ENCODE data around the gene TTC3. TPM values are rescaled to one million over a fixed set of nuclear protein-coding genes. Genes with fewer than 3 reads are reported as not detected.

The TTC3 gene
- total and polyA plus RNA-seq, 2 of the 13 experiments (the other 11 are each of a cell fraction or from before 2014, with no cell fraction given): 55.7 to 108 TPM

DNA sequence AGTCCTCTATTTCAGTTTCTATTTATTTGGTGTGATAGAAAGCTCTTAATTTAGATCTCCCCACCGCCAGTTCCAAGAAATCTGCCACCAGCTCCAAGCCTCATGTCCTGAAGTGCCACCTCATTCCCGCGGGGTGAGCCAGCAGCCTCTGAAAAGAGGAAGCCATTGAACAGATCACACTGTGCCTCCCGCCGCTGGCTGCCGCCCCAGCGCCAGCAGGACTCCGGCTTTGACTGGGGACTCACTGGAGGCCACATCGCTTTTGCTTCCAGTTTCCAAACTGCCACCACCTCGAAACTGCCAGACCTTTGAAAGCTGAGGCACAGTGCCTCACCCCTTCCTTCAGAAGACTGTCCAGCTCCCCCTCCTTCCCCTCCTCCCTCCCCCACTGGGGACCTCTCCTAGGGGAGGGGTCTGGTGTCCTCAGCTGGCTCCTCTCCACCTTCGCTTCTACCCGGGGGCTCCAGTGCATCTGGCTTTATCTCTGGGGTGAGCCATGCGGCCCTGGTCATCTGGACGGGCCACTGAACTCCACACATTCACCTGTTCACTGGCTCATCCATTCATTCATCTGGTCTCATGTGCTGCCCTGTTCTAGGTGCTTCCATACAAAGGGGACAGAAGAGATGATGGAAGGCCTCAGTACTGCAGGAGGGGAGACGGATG, 135.1 kb downstream of the TTC3 start:
- ATAC-seq (peak; percentile 81), DNase-seq (ENCODE audit: low spot score) (peak; percentile 13), FAIRE-seq (no peak)
- H3K4me3 ChIP-seq (replicated peaks in 1 of 3; ENCODE audit: insufficient read depth in 1 of 3, low read depth in 2 of 3, low read length in 3 of 3): peak overlapping the region; percentile 45 to 69 (median 57)
- peak overlapping the region; percentile 66 for H3K27ac ChIP-seq (ENCODE audit: extremely low read length, insufficient read depth, low read length)
- ChIA-PET CTCF (ENCODE audit: low intra/inter-chr PET ratio, low total read pairs) (no interaction called here), POLR2A (interaction anchor here (0.9 to 2.0 kb wide), 6 partner anchors 10 to 219 kb away, joined by 3 to 11 read pairs (median 6); partner anchors contain the start of genes DYRK1A and VPS26C)
- H3K4me2 ChIP-seq (ENCODE audit: low read depth, low read length): peak overlapping the region; percentile 88
- peak overlapping the region; percentile 69 for H3K9ac ChIP-seq (ENCODE audit: insufficient read depth, low read depth, low read length)
- H3K79me2 ChIP-seq (ENCODE audit: insufficient read depth, low read length): no peaks in the 10 kb centered on the region
- no peaks in the 10 kb centered on the region for H3K27me3 ChIP-seq (ENCODE audit: control insufficient read depth in 1 of 2, insufficient read depth in 2 of 2, low read length in 2 of 2)
- peaks cover 0 to 3% of the 10 kb centered on the region in 2 experiments; a peak in 1 of 5 replicates for H3K36me3 ChIP-seq (replicated peaks in 1 of 2; ENCODE audit: control insufficient read depth in 1 of 2, insufficient read depth in 2 of 2, low read length in 2 of 2)
- H4K20me1 ChIP-seq (ENCODE audit: insufficient read depth, low read length): no peaks in the 10 kb centered on the region
- intact Hi-C loops (cut with micrococcal nuclease; ENCODE audit: unreplicated experiment): loop anchor here (5.0 kb wide), 1 partner anchor 41 kb away; no protein-coding TSS in a partner anchor
- H3K4me1 ChIP-seq (ENCODE audit: insufficient read depth, low read length): peaks cover 45% of the 10 kb centered on the region
- H3K9me3 ChIP-seq (ENCODE audit: low read length): no peaks in the 10 kb centered on the region
- in situ Hi-C loops (cut with HindIII; ENCODE audit: extremely low pct_ligation_motif_present, low pct_unique_long_range_greater_than_20kb): no loop called here
- TSS peak; percentile 43 for BruUV-seq (replicated peaks)
- H2AFZ ChIP-seq (ENCODE audit: low read length): peak overlapping the region; percentile 18
- 15% methylated on average over 10 of the region's 15 CpGs for WGBS (ENCODE audit: low lambda C conversion rate)
- TF ChIP-seq MEIS1 (CRISPR knock-in tag; IDR thresholded peaks at IDR 0.05; ENCODE audit: borderline replicate concordance) (no peak), ZNF468 (CRISPR knock-in tag; IDR thresholded peaks at IDR 0.05) (no peak), POLR2G (IDR thresholded peaks at IDR 0.05; ENCODE audit: low read depth, low read length) (peak; percentile 45; the same call in 1 of the 2 replicates), PHF5A (CRISPR knock-in tag; IDR thresholded peaks at IDR 0.05; ENCODE audit: low read depth, unreplicated experiment) (peak; percentile 11), YEATS4 (CRISPR knock-in tag; IDR thresholded peaks at IDR 0.05; ENCODE audit: borderline replicate concordance) (0 out of 2 replicates have a peak, but pooled peaks have one; percentile 35), ARID4A (CRISPR knock-in tag; IDR thresholded peaks at IDR 0.05; ENCODE audit: borderline replicate concordance) (0 out of 2 replicates have a peak, but pooled peaks have one; percentile 50), ZSCAN25 (CRISPR knock-in tag; IDR thresholded peaks at IDR 0.05) (0 out of 2 replicates have a peak, but pooled peaks have one; percentile 23), RBFOX2 (IDR thresholded peaks at IDR 0.05; ENCODE audit: low read depth, low read length) (0 out of 2 replicates have a peak, but pooled peaks have one; percentile 30), SAP130 (CRISPR knock-in tag; IDR thresholded peaks at IDR 0.05; ENCODE audit: low read depth) (0 out of 2 replicates have a peak, but pooled peaks have one; percentile 8), SOX6 (IDR thresholded peaks at IDR 0.05) (no peak), SOX6 (CRISPR knock-in tag; IDR thresholded peaks at IDR 0.05) (peak; percentile 3; the same call in 1 of the 2 replicates), ZNF235 (CRISPR knock-in tag; IDR thresholded peaks at IDR 0.05; ENCODE audit: borderline replicate concordance) (0 out of 2 replicates have a peak, but pooled peaks have one; percentile 9), SALL1 (CRISPR knock-in tag; IDR thresholded peaks at IDR 0.05) (0 out of 2 replicates have a peak, but pooled peaks have one; percentile 7), MTERF4 (CRISPR knock-in tag; IDR thresholded peaks at IDR 0.05) (0 out of 2 replicates have a peak, but pooled peaks have one; percentile 39), KDM2A (CRISPR knock-in tag; IDR thresholded peaks at IDR 0.05; ENCODE audit: borderline replicate concordance, low read depth) (peak; percentile 50; the same call in 1 of the 2 replicates)
- TF ChIP-seq, protein P1, sequence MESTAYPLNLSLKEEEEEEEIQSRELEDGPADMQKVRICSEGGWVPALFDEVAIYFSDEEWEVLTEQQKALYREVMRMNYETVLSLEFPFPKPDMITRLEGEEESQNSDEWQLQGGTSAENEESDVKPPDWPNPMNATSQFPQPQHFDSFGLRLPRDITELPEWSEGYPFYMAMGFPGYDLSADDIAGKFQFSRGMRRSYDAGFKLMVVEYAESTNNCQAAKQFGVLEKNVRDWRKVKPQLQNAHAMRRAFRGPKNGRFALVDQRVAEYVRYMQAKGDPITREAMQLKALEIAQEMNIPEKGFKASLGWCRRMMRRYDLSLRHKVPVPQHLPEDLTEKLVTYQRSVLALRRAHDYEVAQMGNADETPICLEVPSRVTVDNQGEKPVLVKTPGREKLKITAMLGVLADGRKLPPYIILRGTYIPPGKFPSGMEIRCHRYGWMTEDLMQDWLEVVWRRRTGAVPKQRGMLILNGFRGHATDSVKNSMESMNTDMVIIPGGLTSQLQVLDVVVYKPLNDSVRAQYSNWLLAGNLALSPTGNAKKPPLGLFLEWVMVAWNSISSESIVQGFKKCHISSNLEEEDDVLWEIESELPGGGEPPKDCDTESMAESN (CRISPR knock-in tag; conservative IDR thresholded peaks at IDR 0.05): 0 out of 2 replicates have a peak, but pooled peaks have one; percentile 29

Measured in HepG2 (cell line).